LNCaP clone FGC (cell line): Measurements from ENCODE around the gene SLC22A2.
"Not testable (repeated sequence)": the region's sequence is repeated elsewhere in the genome, so short reads cannot be mapped to it uniquely, and the experiment has no call there.

Experiments
- DNase-seq: peaks from one replicate; pipeline ENCODE4 v3.0.0-alpha.2; 2011; ENCODE audit warnings: low read depth
- H3K4me3 ChIP-seq: 2 replicates; pipeline ENCODE4 v1.5.1; 2011; ENCODE audit warnings: mild to moderate bottlenecking, low read depth, low read length, control low read depth
- TF ChIP-seq, protein P1 (sequence below): IDR thresholded peaks from 2 replicates; pipeline ENCODE4 v1.5.1; 2012; ENCODE audit warnings: mild to moderate bottlenecking; ENCODE audit not compliant: control insufficient read depth, insufficient read depth; ENCODE audit errors: extremely low read depth

The SLC22A2 gene

GRCh38 chr6:160238761-160239751, 19.6 kb downstream of the SLC22A2 start:
- H3K4me3 ChIP-seq, result no peak overlapping the region
- no peak for DNase-seq
- TF ChIP-seq, protein P1, sequence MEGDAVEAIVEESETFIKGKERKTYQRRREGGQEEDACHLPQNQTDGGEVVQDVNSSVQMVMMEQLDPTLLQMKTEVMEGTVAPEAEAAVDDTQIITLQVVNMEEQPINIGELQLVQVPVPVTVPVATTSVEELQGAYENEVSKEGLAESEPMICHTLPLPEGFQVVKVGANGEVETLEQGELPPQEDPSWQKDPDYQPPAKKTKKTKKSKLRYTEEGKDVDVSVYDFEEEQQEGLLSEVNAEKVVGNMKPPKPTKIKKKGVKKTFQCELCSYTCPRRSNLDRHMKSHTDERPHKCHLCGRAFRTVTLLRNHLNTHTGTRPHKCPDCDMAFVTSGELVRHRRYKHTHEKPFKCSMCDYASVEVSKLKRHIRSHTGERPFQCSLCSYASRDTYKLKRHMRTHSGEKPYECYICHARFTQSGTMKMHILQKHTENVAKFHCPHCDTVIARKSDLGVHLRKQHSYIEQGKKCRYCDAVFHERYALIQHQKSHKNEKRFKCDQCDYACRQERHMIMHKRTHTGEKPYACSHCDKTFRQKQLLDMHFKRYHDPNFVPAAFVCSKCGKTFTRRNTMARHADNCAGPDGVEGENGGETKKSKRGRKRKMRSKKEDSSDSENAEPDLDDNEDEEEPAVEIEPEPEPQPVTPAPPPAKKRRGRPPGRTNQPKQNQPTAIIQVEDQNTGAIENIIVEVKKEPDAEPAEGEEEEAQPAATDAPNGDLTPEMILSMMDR, result no peak

GRCh38 chr6:160238278-160238711, 20.3 kb downstream of the SLC22A2 start:
- no peak for DNase-seq
- no peak overlapping the region for H3K4me3 ChIP-seq
- TF ChIP-seq, protein P1, result no peak

GRCh38 chr6:160237597-160238275, 20.9 kb downstream of the SLC22A2 start:
- DNase-seq, H3K4me3 ChIP-seq: not testable (repeated sequence)

DNA sequence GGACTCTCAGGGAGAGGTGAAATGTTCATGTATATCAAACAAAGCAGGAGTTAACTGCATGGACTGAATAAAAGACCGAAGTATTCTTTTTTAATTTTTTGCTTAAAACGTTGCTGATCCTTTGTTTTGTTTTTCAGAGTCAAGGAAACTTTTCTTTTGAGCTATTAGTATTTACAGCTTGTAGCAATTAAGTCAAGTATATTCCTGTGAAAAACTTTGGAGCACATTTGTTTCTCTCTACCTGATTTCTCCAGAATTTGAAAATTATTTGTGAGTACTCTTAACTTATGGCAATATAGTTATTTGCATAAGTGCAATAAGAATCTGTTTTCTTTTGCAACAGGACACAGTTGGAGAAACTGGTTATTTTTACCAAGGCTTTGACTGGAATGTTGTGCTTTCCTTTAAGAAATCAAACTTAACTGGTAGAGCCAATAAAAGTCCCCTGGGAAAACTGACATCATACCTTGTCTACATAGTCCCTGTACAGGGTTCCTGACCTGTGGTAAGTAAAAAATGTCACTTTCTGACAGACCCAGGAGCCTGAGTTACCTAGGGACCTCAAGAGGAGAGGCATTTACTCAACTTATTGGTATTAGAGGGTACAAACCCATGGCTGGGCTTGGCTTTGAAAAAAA, 22.3 kb downstream of the SLC22A2 start:
- DNase-seq, H3K4me3 ChIP-seq: not testable (repeated sequence)

DNA sequence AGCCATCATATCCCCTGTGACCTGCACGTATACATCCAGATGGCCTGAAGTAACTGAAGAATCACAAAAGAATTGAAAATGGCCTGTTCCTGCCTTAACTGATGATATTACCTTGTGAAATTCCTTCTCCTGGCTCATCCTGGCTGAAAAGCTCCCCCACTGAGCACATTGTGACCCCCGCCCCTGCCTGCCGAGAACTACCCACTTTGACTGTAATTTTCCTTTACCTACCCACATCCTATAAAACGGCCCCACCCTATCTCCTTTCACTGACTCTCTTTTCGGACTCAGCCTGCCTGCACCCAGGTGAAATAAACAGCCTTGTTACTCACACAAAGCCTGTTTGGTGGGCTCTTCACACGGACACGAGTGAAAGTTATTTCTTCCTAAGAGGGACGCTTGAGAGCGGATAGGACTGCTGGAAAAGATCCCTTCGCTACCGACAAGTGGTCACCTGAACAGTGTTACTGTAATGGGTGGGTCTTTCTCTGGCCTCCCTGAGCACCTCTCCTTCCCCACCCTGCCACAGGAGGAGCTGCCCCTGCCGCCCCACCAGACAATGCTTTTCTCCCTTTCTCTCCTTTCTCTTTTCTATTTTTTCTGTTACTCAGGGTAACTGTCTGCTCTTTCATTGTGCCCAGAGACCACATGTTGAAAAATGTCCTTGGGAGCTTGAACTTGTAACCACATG, 24.5 kb downstream of the SLC22A2 start:
- DNase-seq, H3K4me3 ChIP-seq: not testable (repeated sequence)

GRCh38 chr6:160227769-160228161, 30.9 kb downstream of the SLC22A2 start:
- TF ChIP-seq, protein P1, result no peak
- no peak for DNase-seq
- no peak overlapping the region for H3K4me3 ChIP-seq

DNA sequence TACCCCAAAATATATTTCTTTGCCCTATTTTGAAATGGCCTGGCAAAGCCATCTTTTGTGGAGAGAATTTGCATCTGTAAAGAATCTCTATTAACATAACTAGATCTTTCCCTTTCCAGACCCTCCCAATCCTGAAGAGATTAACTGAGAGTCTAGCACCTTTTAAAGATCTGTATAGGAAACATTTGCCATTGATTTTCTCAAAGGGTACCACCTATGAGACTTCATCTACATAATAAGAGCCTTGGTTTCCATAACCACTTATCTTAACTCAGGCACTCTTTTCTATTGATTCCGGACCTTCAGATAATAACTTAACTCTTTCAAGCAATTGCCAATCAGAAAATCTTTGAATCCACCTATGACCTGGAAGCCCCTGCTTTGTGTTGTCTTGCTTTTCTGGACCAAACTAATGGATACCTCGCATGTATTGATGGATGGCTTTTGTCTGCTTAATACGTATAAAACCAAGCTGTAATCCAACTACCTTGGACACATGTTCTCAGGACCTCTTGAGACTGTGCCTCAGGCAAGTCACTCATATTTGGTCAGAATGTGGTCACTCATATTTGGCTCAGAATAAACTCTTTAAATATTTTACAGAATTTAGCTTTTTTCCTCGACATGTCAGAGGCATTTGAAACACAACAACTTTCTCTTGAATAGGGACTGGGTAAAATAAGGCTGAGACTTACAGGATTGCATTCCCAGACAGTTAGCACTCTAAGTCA, 31.4 kb downstream of the SLC22A2 start:
- H3K4me3 ChIP-seq, result no peak overlapping the region
- DNase-seq, result no peak
- TF ChIP-seq, protein P1, result no peak
